HEK293T (cell line): ENCODE data around the gene SMIM24.

ENCODE experiments used
- ARNT ChIP-seq: fragments of 450-650 bp; IDR thresholded peaks from 2 replicates; pipeline ENCODE4 v1.6.1; 2017; ENCODE audit warnings: mild to moderate bottlenecking
- CTBP1 ChIP-seq: fragments of 450-650 bp; IDR thresholded peaks from 2 replicates; pipeline ENCODE4 v1.6.1; 2016; ENCODE audit warnings: borderline replicate concordance
- FOXA1 ChIP-seq: fragments of 450-650 bp; IDR thresholded peaks from 2 replicates; pipeline ENCODE4 v1.6.1; 2016; ENCODE audit warnings: mild to moderate bottlenecking
- FOXM1 ChIP-seq: fragments of 450-650 bp; IDR thresholded peaks from 2 replicates; pipeline ENCODE4 v1.6.1; 2017; ENCODE audit warnings: mild to moderate bottlenecking, borderline replicate concordance
- LEF1 ChIP-seq: fragments of 450-650 bp; IDR thresholded peaks from 2 replicates; pipeline ENCODE4 v1.6.1; 2017; ENCODE audit warnings: mild to moderate bottlenecking, borderline replicate concordance
- NFRKB ChIP-seq: fragments of 450-650 bp; IDR thresholded peaks from 2 replicates; pipeline ENCODE4 v1.6.1; 2016; ENCODE audit warnings: mild to moderate bottlenecking, moderate library complexity
- SP1 ChIP-seq: fragments of 450-650 bp; IDR thresholded peaks from 2 replicates; pipeline ENCODE4 v1.6.1; 2017
- TF ChIP-seq, protein P1 (sequence below): fragments of 450-650 bp; IDR thresholded peaks from 2 replicates; pipeline ENCODE4 v1.6.1; 2016

DNA sequence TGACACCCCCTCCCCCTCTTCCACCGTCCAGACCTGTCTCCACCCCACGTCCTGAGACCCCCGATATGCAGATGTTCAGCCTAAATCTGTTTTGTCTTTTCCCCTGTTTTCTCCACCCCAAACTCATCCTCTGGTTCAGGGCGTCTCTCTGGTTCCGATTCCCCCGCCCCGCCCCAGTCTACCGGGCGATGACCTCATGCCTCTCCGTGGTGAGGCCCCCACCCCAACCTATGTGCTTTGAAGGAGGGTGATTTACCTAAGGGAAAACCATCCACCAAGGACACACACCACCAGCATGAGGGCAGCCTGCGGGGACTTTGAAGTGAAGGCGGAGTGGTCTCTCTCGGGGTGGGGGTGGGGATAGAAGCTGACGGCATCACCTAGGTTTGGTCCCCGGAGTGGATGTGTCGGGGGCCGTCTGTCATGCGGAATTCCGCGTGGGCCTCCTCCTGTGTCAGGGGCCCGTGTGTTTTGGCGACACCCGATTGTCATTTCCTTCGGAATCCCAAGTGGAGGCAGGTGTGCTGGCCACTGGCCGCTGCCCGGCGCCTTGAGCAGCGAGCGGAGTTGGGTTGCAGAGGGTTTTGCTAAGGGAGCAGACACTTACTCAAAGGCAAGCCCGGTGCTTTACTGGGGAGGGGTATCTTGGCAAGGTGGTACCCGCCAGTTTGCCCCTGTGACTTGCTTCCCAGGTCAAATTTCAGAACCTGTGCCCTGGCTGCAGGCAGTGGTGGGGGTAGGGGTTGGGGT, 27.2 kb upstream of the SMIM24 start:
- TF ChIP-seq NFRKB (no peak), FOXA1 (no peak), ARNT (no peak), CTBP1 (no peak), FOXM1 (no peak), LEF1 (no peak), SP1 (no peak)
- TF ChIP-seq, protein P1, sequence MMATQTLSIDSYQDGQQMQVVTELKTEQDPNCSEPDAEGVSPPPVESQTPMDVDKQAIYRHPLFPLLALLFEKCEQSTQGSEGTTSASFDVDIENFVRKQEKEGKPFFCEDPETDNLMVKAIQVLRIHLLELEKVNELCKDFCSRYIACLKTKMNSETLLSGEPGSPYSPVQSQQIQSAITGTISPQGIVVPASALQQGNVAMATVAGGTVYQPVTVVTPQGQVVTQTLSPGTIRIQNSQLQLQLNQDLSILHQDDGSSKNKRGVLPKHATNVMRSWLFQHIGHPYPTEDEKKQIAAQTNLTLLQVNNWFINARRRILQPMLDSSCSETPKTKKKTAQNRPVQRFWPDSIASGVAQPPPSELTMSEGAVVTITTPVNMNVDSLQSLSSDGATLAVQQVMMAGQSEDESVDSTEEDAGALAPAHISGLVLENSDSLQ = no peak
